HG03457 (cell line): Measurements from ENCODE around the gene EPHA6.
"Not testable (repeated sequence)": the region's sequence is repeated elsewhere in the genome, so short reads cannot be mapped to it uniquely, and the experiment has no call there.

Experiments used
- ATAC-seq: cut with Tn5 transposase; IDR thresholded peaks from one replicate; pipeline ENCODE4 v1.9.1; 2021; ENCODE audit warnings: moderate number of reproducible peaks; ENCODE audit not compliant: unreplicated experiment

EPHA6 gene

DNA sequence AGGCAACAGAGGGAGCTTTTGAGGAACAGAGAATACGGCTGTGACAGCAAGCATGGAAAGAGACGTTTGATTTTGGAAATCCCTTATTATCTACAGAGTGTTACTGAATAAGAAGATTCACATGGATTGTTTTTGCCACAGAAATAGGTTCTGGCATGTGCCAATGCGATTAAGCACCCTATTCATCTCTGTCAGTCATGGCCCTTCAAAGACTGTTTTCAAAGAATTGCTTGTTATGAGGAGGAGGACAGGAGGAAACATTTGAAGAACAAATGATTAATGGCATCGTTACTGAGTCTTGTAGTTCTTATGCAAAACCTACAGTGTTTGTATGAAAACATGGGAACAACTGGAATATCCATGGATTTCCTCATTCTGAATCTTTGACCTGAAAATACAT is 86.2 kb downstream of the EPHA6 start:
- no peak for ATAC-seq

DNA sequence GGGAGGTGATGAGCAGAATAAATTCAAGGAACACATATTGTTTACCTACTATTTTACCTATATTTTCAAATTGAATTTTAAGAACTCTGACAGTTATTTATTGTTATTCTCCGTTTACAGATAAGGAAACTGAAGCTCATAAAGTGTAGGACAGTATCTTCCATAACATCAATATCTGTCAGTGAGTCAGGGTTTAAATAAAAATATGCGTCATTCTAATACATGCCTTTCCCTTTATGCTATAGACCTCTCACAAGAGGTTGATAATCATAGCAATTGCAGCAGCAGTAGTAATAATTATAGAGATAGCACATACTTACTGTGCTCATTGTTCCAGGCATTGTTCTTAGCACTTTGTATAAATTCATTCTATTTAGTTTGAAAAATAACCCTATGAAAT is 101.1 kb downstream of the EPHA6 start:
- ATAC-seq, result no peak

DNA sequence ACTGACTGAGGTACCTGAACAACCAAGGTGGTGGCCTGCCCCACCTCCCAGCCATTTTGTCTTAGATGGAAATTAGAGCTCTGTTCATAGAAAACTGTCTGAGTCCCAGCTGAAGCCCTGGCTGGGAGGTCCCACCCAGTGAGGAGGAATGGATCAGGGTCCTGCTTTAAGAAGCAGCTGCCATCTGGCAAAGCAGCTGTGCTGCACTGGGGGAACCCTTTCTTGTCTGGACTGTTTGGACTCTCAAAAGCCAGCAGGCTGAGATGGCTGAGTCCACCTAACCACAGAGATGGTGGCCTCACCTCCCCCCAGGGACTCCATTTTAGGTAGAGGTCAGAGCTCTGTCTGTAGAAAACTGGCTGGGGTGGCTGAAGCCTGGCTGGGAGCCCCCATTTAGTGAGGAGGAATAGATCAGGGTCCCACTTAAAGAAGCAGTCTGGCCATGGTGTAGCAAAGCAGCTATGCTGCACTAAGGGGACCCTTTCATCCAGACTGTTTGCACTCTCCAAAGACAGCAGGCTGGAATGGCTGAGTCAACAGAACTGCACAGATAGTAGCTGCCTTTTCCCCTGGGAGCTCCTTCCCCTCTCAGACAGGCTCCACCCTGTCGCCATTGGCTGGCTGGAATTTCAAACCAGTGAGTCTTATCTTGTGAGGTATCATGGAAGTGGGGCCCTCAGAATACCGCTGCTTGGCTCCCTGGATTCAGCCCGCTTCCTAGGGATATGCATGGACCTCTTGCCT is 116.9 kb downstream of the EPHA6 start:
- ATAC-seq, result no peak

DNA sequence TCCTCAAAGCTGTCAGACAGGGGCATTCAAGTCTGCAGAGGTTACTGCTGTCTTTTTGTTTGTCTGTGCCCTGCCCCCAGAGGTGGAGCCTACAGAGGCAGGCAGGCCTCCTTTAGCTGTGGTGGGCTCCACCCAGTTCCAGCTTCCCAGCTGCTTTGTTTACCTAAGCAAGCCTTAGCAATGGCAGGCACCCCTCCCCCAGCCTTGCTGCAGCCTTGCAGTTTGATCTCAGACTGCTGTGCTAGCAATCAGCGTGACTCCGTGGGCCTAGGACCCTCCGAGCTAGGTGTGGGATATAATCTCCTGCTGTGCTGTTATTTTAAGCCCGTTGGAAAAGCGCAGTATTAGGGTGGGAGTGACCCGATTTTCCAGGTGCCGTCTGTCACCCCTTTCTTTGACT is 127.7 kb downstream of the EPHA6 start:
- not testable (repeated sequence) for ATAC-seq

DNA sequence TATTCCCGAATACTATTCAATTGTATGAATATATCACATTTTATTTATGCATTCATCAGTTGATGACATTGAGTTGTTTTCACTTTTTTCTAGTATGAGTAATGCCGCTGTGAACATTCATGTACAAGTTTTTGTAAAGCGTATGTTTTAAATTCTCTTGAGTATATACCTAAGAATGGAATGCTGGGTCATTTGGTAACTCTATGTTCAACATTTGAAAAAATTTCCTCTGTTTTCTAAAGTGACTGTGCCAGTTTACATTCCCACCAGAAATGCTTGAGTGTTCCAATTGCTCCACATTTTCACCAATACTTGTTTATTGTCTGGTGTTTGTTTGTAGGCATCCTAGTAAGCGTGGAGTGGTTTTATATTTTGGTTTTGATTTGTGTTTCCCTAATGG is 144.5 kb downstream of the EPHA6 start:
- ATAC-seq, result no peak

DNA sequence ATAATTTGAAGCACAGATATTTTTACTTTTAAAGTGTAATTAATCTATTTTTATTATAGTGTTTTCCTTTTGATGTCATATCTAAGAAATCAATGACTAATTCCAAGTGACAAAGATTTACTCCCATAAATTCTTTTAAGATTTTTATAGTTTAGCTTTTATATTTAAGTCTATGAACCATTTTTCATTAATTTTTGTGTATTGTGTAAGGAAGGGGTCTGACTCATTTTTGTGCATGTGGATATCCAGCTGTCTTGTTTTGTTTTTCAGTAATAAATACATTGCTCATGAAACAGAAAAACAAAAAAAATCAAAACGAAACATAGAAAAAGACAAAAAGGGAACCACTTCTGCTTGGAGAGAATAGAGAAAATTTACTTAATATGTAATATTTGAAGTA is 145.1 kb downstream of the EPHA6 start:
- ATAC-seq, result no peak

DNA sequence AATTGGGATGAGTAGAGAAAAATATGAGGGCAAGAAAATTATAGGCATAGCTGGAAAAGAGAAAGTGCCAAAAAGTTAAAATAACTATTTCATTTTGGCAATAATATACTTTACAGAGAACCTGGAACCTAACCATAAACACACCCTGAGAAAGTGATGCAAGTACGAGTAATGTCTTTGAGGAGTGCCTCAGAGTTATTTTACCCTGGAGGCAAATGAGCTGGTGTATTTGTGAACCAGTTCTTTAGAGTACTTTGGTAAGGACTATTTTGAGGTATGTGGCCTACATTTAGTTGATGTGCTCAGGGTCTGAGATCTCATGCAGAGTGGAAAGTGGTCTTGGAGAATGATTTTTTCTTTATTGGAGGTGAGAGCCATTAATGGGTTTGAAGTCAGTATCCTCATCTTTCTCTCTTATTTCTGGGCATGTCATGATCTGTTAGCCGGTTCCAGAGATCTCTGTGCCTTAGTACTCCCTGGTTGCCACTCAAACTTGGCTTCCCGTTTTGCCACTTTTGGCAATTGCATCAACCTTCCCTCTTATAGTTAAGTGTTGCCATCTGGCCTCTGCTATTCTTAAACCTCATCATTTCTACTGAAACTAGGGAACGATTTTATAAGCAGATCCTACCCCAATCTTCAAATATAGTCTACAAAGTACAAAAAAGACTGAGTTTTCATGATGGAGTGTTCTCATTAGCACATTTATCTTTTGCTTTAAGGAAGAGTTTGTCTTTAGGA is 145.7 kb downstream of the EPHA6 start:
- ATAC-seq, result no peak

DNA sequence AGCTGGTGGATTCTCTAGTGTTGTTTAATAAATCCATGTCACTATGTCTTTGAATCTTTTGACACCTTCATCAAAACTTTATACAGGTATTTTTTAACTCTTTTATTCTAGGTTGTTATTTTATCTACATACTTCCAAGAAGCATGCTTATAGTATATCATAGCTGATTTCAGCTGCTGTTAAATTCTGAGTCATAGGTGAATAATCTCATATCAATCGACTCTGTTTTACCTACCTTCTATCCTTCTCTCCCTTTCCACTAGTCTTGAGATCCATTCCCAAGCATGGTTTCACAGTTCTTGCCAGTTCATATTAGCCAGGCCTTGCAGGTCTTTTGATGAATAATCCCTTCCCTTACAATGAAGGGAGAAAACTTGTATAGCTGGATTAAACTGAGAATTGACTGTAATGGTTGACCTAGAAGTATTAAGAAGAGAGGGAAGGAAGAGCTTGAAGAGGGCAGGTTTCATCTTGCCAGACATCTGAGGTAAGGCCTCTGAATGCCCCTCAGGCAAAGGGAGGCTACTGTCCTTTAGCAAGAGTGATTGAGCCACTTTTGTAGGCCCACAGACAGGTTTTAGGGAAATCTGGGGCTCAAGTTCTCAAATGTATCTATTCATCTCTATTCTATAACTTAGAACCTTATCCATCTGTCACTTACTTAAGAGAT is 146.4 kb downstream of the EPHA6 start:
- no peak for ATAC-seq

DNA sequence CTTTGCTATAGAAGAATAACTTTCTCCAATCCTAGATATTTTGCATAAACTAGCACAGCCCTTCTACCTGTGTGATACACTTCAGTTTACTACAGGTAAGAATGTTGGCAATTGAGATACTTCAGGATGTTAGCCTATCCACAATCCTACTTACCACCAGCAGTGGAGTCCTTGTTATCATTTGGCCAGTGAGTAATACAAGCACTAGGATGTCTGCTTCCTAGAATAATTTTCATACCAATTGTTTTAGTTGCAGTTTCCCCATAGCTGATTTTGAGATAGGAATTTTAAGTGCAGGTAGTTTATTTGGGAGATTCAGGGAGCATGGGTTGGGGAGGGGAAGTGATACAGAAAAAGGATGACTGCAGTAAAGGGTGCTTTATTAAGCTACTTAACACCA is 147.2 kb downstream of the EPHA6 start:
- no peak for ATAC-seq

DNA sequence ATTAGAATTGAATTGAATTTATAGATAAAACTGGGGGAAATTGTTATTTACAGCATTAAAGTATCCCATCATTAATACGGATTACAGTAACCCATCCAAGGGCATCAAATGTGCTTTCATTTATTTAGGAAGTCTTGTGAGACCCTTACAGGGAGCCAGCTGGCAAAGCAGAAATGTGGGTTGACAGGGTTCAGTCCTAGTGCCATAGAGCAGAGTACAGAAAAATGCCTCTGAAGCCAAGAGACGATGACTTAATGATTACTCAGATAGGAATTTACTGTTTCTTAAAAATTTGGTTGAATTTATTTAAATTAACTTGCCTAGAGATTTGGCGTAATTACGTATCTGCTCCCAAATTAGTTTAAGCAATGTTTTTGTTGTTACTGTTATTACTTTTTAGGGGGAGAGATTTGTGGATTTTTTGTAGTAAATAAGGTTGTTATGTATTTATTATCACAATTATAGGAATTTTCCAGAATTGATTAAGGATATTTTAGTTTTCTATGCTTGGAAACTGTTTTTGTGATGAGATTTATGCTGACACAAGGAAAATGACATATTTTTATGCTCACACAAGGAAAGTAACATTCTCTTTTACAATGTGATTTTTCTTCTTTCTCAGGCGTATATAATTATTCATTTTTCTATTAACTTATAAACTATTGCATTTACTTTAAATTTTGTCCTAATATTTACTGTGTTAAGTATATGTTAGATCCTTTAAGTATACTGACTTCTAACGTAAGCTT is 152.0 kb downstream of the EPHA6 start:
- no peak for ATAC-seq

DNA sequence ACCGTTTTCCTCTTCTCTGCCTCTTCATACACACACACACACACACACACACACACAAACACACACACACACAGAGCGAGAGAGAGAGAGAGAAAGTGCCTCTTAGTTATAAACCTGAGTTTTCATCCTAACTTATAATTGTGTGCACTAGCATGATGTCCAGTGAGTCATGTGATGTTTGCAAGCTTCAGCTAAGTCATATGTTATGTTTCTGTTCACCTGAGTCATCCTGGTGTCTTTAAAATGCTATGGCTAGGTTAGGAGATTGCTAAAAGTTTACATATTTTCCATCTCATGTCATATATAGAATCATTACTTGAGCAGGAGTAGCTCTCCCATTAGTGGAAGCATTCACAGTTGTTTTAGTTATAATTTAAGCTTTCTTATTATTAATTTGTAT is 155.8 kb downstream of the EPHA6 start:
- no peak for ATAC-seq

DNA sequence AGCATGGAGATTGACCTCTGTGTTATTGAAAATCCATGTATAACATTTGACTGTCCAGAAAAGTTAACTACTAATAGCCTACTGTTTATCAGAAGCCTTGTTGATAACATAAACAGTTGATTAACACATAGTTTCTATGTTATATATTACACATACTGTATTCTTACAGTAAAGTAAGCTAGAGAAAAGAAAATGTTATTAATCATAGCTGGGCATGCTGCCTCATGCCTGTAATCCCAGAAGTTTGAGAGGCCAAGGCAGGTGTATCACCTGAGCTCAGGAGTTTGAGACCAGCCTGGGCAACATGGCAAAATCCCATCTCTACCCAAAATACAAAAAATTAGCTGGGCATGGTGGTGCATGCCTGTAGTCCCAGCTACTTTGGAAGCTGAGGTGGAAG is 163.3 kb downstream of the EPHA6 start:
- ATAC-seq, result no peak

DNA sequence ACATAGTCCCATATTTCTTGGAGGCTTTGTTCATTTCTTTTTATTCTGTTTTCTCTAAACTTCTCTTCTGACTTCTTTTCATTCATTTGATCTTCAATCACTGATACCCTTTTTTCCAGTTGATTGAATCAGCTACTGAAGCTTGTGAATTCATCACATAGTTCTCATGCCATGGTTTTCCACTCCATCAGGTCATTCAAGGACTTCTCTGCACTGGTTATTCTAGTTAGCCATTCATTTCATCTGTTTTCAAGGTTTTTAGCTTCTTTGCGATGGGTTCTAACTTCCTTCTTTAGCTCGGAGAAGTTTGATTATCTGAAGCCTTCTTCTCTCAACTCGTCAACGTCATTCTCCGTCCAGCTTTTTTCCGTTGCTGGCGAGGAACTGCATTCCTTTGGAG is 169.3 kb downstream of the EPHA6 start:
- ATAC-seq, result not testable (repeated sequence)

DNA sequence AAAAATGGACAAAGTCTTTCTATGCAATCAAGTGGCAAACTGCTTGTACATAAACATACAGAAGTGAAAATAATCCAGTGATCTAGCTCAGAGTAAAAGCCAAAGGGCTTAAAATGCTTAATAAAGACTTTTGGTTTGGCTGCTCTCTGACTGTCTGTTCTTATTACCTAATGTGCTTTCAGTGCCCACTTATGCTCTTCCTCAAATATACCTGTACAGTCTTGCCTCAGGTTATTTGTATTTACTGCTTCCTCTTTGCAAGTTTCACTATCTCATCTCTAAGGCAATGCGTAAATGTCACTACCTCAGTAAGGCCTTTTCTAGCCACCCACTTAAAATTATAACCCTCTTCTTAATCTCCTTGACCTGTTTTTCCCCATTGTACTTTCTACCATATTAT is 171.8 kb downstream of the EPHA6 start:
- ATAC-seq, result no peak

DNA sequence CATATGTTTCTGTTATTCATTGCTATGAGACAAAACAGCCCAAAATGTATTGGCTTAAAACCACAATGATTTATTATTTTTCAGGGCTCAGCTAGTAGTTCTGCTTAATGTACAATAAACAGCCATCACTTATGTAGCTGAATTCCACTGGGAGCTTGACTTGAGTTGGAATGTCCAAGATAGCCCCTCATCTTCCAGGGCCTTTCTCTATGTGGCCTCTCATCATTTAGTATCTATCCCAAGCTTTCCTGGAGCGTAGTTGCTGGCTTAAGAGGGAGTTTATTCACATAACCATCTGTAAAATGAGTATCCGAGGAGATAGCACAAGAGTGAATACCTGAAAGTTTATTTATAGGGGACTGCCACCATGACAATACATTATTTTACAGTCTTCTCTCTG is 176.8 kb downstream of the EPHA6 start:
- ATAC-seq, result no peak

DNA sequence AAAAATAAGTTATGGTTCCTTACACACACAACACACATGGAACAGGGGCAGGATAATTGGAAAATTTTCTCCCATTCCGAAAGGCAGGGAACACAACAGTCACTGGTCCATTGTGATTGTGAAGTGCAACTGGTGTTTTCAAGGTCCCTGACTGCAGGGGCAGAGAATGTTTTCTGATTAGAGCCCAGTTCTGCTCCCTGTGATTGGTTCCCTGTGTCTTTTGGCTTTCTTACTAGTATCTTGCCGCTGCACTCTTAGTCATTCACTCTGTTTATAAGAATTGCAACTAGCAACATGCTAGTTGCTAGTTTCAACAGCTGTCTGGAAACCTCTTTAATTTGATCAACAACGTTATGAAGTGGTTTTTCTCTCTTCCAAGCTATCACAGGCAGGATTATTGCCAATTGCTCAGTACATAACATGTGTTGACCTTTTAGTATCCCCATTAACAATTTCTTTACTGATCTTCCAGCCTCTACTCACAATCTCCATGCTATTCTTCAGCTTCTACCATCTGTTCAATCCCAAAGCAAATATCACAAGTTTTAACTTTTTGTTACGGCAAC is 177.5 kb downstream of the EPHA6 start:
- no peak for ATAC-seq

DNA sequence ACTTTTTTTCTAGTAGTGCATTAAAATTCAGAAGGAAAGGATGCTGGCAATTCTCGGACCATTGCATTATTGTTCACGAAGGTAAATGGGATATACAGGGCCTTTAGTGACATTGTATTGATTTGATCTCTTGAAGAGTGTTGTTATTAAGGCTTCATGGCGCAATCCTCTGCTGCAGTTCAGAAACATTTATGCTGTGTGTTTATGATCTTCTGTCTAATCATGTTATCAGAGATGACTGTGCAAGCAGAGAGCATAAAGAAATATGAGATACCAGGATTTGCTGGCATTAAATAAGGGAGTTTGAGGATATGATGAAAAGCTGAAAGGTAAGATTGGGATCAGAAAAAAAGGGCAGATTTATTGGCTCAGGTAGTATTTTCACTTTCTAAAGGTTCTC is 180.6 kb downstream of the EPHA6 start:
- ATAC-seq, result no peak

DNA sequence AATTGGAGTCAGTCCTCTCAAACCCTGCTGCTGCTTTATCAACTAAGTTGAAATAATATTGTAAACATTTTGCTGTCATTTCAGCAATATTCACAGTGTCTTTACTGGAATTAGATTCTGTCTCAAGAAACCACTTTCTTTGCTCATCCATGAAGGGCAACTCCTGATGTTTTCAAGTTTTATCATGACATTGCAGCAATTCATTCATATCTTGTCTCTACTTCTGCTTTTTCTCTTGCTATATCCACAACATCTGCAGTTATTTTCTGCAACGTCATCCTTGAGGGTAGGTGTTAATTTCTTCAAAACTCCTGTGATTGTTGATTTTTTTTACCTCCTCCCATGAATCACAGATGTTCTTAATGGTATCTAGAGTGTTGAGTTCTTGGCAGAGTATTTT is 181.6 kb downstream of the EPHA6 start:
- no peak for ATAC-seq

DNA sequence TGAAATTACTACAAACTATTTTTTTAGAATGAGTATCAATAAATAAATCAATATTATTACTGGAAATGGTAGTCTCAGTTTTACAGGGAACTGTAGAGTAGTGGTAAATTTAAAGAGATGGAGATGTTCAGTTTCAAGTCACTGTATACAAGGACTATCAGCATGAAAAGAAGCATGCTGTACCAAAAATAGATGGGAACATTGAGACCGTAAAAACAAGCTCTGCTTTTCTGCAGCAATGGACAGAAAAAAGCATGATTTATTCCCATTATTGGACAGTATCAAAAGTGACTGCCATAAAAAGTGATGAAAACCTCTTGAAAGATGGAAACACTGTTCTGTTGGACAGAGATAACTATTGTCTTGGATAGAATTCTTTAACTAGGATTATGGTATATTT is 187.2 kb downstream of the EPHA6 start:
- ATAC-seq, result no peak

DNA sequence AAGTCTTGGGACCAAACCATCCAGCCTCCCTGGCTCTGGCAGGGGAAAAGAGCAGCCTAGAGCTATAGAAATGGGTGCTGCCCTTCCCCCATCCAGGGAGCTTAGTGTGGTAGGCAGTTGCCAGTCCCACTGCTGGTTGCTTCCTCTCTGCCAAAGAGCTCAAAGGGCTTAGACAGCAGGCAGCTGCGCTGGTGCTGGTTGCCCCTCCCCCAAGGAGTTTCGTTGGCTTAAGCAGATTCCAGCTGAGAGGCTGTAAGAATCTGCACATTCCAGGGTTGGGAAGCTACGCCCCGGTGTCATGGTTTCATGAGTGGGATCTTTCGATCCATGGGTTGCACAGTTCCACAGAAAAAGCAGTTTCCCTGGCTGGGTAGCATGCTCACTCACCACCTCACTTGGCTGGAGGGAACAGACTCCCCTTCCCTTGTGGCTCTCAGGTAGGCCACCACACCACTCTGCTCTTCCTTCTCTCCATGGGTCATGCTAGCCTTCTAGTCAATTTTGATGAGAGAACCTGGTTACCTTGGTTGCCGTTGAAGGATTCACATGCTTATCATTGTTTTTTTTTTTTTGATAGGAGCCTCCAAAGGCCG is 195.1 kb downstream of the EPHA6 start:
- no peak for ATAC-seq
